ENCODE measurements around the gene TUBB3.

TUBB3 gene

GRCh38 chr16:89902980-89903379 lies 20.2 kb upstream of the TUBB3 start:
- Histone ChIP-seq H3K9ac (ENCODE audit: low read depth in 1 of 2, low read length in 2 of 2) (no peak overlapping the region), H3K4me3 (ENCODE audit: low read depth in 1 of 2, low read length in 2 of 2) (no peak overlapping the region), H3K27ac (ENCODE audit: low read depth, low read length) (no peak overlapping the region), H3K27me3 (ENCODE audit: control insufficient read depth in 1 of 2, insufficient read depth in 2 of 2, low read length in 2 of 2) (no peaks in the 10 kb centered on the region), H3K9me3 (ENCODE audit: control insufficient read depth in 1 of 2, low read length in 2 of 2) (no peaks in the 10 kb centered on the region), H3K36me3 (ENCODE audit: control insufficient read depth in 1 of 2, insufficient read depth in 2 of 2, low read length in 2 of 2) (peaks cover 45 to 78% of the 10 kb centered on the region in 2 donors), H3K4me1 (ENCODE audit: control insufficient read depth in 1 of 2, insufficient read depth in 2 of 2, low read length in 2 of 2) (no peaks in the 10 kb centered on the region)

- H3K4me1 ChIP-seq (ENCODE audit: control insufficient read depth in 1 of 2, insufficient read depth in 2 of 2, low read length in 2 of 2): no peaks in the 10 kb centered on the region
- no peak overlapping the region for H3K9ac ChIP-seq (ENCODE audit: low read depth in 1 of 2, low read length in 2 of 2)
- H3K4me3 ChIP-seq (ENCODE audit: low read depth in 1 of 2, low read length in 2 of 2): no peak overlapping the region
- H3K27me3 ChIP-seq (ENCODE audit: control insufficient read depth in 1 of 2, insufficient read depth in 2 of 2, low read length in 2 of 2): no peaks in the 10 kb centered on the region
- no peak overlapping the region for H3K27ac ChIP-seq (ENCODE audit: low read depth, low read length)
- no peaks in the 10 kb centered on the region for H3K9me3 ChIP-seq (ENCODE audit: control insufficient read depth in 1 of 2, low read length in 2 of 2)
- peaks cover 36 to 75% of the 10 kb centered on the region in 2 donors for H3K36me3 ChIP-seq (ENCODE audit: control insufficient read depth in 1 of 2, insufficient read depth in 2 of 2, low read length in 2 of 2)
Measured at GRCh38 chr16:89903908-89904515, 19.1 kb upstream of the TUBB3 start.

GRCh38 chr16:89904606-89905510 lies 18.3 kb upstream of the TUBB3 start:
- H3K27me3 ChIP-seq (ENCODE audit: control insufficient read depth in 1 of 2, insufficient read depth in 2 of 2, low read length in 2 of 2): no peaks in the 10 kb centered on the region
- no peak overlapping the region for H3K27ac ChIP-seq (ENCODE audit: low read depth, low read length)
- no peaks in the 10 kb centered on the region for H3K9me3 ChIP-seq (ENCODE audit: control insufficient read depth in 1 of 2, low read length in 2 of 2)
- H3K36me3 ChIP-seq (ENCODE audit: control insufficient read depth in 1 of 2, insufficient read depth in 2 of 2, low read length in 2 of 2): peaks cover 32 to 69% of the 10 kb centered on the region in 2 donors
- no peak overlapping the region for H3K4me3 ChIP-seq (ENCODE audit: low read depth in 1 of 2, low read length in 2 of 2)
- no peak overlapping the region for H3K9ac ChIP-seq (ENCODE audit: low read depth in 1 of 2, low read length in 2 of 2)
- H3K4me1 ChIP-seq (ENCODE audit: control insufficient read depth in 1 of 2, insufficient read depth in 2 of 2, low read length in 2 of 2): no peaks in the 10 kb centered on the region

- no peaks in the 10 kb centered on the region for H3K9me3 ChIP-seq (ENCODE audit: control insufficient read depth in 1 of 2, low read length in 2 of 2)
- H3K27ac ChIP-seq (ENCODE audit: low read depth, low read length): no peak overlapping the region
- no peaks in the 10 kb centered on the region for H3K4me1 ChIP-seq (ENCODE audit: control insufficient read depth in 1 of 2, insufficient read depth in 2 of 2, low read length in 2 of 2)
- H3K27me3 ChIP-seq (ENCODE audit: control insufficient read depth in 1 of 2, insufficient read depth in 2 of 2, low read length in 2 of 2): no peaks in the 10 kb centered on the region
- peaks cover 30 to 63% of the 10 kb centered on the region in 2 donors for H3K36me3 ChIP-seq (ENCODE audit: control insufficient read depth in 1 of 2, insufficient read depth in 2 of 2, low read length in 2 of 2)
- no peak overlapping the region for H3K9ac ChIP-seq (ENCODE audit: low read depth in 1 of 2, low read length in 2 of 2)
- no peak overlapping the region for H3K4me3 ChIP-seq (ENCODE audit: low read depth in 1 of 2, low read length in 2 of 2)
Measured at GRCh38 chr16:89905511-89906139, 17.5 kb upstream of the TUBB3 start.

- H3K4me1 ChIP-seq (ENCODE audit: control insufficient read depth in 1 of 2, insufficient read depth in 2 of 2, low read length in 2 of 2): no peaks in the 10 kb centered on the region
Measured at GRCh38 chr16:89906140-89907025, 16.8 kb upstream of the TUBB3 start.

DNA sequence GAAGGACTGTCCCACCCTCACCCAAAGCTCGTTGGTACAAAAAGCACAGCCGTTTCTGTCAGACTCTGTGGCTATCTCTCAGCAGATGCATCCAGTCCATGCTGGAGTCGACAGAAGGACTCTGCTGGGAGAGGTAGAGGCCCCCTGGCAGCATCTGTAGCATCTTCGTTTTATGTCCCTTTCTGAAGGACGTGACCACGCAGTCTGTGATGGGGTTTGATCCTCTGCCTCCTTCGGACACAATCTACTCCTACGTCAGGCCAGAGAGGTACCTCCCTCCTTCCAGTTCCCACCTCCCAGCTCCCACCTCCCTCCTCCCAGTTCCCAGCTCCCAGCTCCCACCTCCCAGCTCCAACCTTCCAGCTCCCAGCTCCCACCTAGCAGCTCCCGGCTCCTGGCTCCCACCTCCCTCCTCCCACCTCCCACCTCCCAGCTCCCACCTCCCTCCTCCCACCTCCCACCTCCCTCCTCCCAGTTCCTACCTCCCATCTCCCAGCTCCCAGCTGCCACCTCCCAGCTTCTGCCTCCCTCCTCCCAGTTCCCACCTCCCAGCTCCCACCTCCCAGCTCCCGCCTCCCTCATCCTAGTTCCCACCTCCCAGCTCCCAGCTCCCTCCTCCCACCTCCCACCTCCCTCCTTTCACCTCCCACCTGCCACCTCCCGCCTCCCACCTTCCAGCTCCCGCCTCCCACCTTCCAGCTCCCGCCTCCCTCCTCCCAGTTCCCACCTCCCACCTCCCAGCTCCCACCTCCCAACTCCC lies 15.9 kb upstream of the TUBB3 start:
- peaks cover 32 to 65% of the 10 kb centered on the region in 2 donors for H3K36me3 ChIP-seq (ENCODE audit: control insufficient read depth in 1 of 2, insufficient read depth in 2 of 2, low read length in 2 of 2)
- H3K27ac ChIP-seq (ENCODE audit: low read depth, low read length): no peak overlapping the region
- no peaks in the 10 kb centered on the region for H3K27me3 ChIP-seq (ENCODE audit: control insufficient read depth in 1 of 2, insufficient read depth in 2 of 2, low read length in 2 of 2)
- no peaks in the 10 kb centered on the region for H3K9me3 ChIP-seq (ENCODE audit: control insufficient read depth in 1 of 2, low read length in 2 of 2)
- no peak overlapping the region for H3K9ac ChIP-seq (ENCODE audit: low read depth in 1 of 2, low read length in 2 of 2)
- H3K4me1 ChIP-seq (ENCODE audit: control insufficient read depth in 1 of 2, insufficient read depth in 2 of 2, low read length in 2 of 2): no peaks in the 10 kb centered on the region
- no peak overlapping the region for H3K4me3 ChIP-seq (ENCODE audit: low read depth in 1 of 2, low read length in 2 of 2)

More at GRCh38 chr16:89906140-89907025, 16.8 kb upstream of the TUBB3 start:
- H3K36me3 ChIP-seq (ENCODE audit: control insufficient read depth in 1 of 2, insufficient read depth in 2 of 2, low read length in 2 of 2): peaks cover 31 to 64% of the 10 kb centered on the region in 2 donors
- no peaks in the 10 kb centered on the region for H3K27me3 ChIP-seq (ENCODE audit: control insufficient read depth in 1 of 2, insufficient read depth in 2 of 2, low read length in 2 of 2)
- no peaks in the 10 kb centered on the region for H3K9me3 ChIP-seq (ENCODE audit: control insufficient read depth in 1 of 2, low read length in 2 of 2)
- H3K27ac ChIP-seq (ENCODE audit: low read depth, low read length): no peak overlapping the region
- H3K4me3 ChIP-seq (ENCODE audit: low read depth in 1 of 2, low read length in 2 of 2): no peak overlapping the region
- H3K9ac ChIP-seq (ENCODE audit: low read depth in 1 of 2, low read length in 2 of 2): no peak overlapping the region

DNA sequence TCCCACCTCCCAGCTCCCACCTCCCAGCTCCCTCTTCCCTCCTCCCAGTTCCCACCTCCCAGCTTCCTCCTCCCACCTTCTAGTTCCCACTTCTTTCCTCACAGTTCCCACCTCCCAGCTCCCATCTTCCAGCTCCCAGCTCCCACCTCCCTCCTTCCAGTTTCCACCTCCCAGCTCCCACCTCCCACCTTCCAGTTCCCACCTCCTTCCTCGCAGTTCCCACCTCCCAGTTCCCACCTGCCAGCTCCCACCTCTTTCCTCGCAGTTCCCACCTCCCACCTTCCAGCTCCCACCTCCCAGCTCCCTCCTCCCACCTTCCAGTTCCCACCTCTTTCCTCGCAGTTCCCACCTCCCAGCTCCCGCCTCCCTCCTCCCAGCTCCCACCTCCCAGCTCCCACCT lies 14.9 kb upstream of the TUBB3 start:
- H3K9me3 ChIP-seq (ENCODE audit: control insufficient read depth in 1 of 2, low read length in 2 of 2): no peaks in the 10 kb centered on the region
- no peak overlapping the region for H3K4me3 ChIP-seq (ENCODE audit: low read depth in 1 of 2, low read length in 2 of 2)
- no peaks in the 10 kb centered on the region for H3K27me3 ChIP-seq (ENCODE audit: control insufficient read depth in 1 of 2, insufficient read depth in 2 of 2, low read length in 2 of 2)
- peaks cover 32 to 62% of the 10 kb centered on the region in 2 donors for H3K36me3 ChIP-seq (ENCODE audit: control insufficient read depth in 1 of 2, insufficient read depth in 2 of 2, low read length in 2 of 2)
- no peak overlapping the region for H3K27ac ChIP-seq (ENCODE audit: low read depth, low read length)
- no peaks in the 10 kb centered on the region for H3K4me1 ChIP-seq (ENCODE audit: control insufficient read depth in 1 of 2, insufficient read depth in 2 of 2, low read length in 2 of 2)
- no peak overlapping the region for H3K9ac ChIP-seq (ENCODE audit: low read depth in 1 of 2, low read length in 2 of 2)

DNA sequence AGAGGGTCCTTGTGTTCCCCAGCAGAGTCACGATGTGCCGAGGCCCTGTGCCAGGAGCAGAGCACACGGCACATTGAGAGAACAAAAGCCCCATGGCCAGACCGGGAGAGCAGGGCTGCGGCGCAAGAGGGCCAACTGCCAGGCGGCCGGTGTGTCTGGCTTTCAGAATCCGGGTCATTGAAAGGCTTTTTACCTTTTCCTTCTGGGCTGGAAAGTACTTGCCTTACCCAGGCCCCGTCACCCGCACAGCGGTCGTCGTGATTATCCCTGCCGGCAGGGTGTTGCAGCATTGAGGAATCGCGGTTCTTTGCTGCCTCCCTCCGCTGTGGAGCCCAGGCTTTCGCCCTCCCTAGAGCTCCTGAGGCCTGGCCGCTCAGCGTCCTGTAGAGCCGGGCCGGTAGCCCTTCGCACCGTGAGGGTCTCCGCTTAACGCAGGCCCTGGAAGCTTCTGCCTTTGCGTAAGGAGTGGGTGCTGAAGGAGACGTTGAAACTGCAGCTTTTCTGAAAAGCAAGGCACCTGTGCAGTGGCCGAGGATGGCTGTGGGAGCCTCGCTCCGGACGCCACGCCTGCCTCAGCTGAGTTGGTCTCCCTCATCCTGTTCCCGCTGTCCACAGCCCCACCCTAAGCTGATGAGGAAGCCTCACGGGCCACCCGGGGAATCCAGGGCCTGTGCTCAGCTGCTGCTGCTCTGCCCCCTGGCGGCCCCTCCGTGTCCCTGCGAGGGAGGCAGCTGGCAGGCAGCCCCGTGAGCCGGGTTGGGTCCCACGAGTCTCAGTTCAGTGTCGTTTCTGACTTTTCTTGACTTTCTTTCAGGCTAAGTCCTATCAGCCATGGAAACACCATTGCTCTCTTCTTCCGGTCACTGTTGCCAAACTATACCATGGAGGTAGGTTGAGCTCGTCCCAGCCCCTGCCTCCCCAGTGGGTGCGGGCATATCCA lies 13.1 kb upstream of the TUBB3 start:
- Histone ChIP-seq H3K4me3 (ENCODE audit: low read depth in 1 of 2, low read length in 2 of 2) (no peak overlapping the region), H3K27me3 (ENCODE audit: control insufficient read depth in 1 of 2, insufficient read depth in 2 of 2, low read length in 2 of 2) (no peaks in the 10 kb centered on the region), H3K27ac (ENCODE audit: low read depth, low read length) (no peak overlapping the region), H3K36me3 (ENCODE audit: control insufficient read depth in 1 of 2, insufficient read depth in 2 of 2, low read length in 2 of 2) (peaks cover 32 to 49% of the 10 kb centered on the region in 2 donors), H3K9me3 (ENCODE audit: control insufficient read depth in 1 of 2, low read length in 2 of 2) (no peaks in the 10 kb centered on the region), H3K9ac (ENCODE audit: low read depth in 1 of 2, low read length in 2 of 2) (no peak overlapping the region), H3K4me1 (ENCODE audit: control insufficient read depth in 1 of 2, insufficient read depth in 2 of 2, low read length in 2 of 2) (no peaks in the 10 kb centered on the region)
